ENCODE data around the gene SIVA1.

DNA sequence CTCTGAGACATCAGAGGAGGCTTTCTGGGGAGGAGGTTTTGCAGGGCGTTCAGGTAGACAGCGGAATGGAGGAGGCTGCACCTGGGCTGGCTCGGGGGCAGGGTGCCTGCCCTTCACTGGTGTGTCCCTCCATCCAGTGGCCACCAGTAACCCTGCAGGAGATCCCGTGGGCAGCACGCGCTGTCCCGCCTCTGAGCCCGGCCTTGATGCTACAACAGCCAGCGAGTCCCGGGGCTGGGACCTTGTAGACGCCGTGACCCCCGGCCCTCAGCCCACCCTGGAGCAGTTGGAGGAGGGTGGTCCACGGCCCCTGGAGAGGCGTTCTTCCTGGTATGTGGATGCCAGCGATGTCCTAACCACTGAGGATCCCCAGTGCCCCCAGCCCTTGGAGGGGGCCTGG is 38.9 kb upstream of the SIVA1 start:
- TF ChIP-seq POLR2A (IDR thresholded peaks at IDR 0.05) = no peak
- TF ChIP-seq, protein P1, sequence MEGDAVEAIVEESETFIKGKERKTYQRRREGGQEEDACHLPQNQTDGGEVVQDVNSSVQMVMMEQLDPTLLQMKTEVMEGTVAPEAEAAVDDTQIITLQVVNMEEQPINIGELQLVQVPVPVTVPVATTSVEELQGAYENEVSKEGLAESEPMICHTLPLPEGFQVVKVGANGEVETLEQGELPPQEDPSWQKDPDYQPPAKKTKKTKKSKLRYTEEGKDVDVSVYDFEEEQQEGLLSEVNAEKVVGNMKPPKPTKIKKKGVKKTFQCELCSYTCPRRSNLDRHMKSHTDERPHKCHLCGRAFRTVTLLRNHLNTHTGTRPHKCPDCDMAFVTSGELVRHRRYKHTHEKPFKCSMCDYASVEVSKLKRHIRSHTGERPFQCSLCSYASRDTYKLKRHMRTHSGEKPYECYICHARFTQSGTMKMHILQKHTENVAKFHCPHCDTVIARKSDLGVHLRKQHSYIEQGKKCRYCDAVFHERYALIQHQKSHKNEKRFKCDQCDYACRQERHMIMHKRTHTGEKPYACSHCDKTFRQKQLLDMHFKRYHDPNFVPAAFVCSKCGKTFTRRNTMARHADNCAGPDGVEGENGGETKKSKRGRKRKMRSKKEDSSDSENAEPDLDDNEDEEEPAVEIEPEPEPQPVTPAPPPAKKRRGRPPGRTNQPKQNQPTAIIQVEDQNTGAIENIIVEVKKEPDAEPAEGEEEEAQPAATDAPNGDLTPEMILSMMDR (IDR thresholded peaks at IDR 0.05) = no peak

Measured in esophagus squamous epithelium (tissue), 4 donors.